ENCODE data around the gene KRT7. TPM values are rescaled to one million over a fixed set of nuclear protein-coding genes. Genes with fewer than 3 reads are reported as not detected.

Gene KRT7
- polyA plus RNA-seq, 1 of the 3 experiments (the other 2 are of a cell fraction), result 5.4 TPM

GRCh38 chr12:52296572-52297215, 63.7 kb downstream of the KRT7 start:
- Histone ChIP-seq H3F3A (replicated peaks; ENCODE audit: insufficient read depth) (peaks cover 6% of the 10 kb centered on the region), H3K9me2 (no peaks in the 10 kb centered on the region), H3K27ac (ENCODE audit: low read depth in 2 of 2, low read length in 1 of 2) (no peak overlapping the region), H3K4me2 (no peak overlapping the region), H3K9ac (no peak overlapping the region), H3K4me3 (ENCODE audit: low read depth in 2 of 2, low read length in 1 of 2) (no peak overlapping the region), H3K9me3 (no peaks in the 10 kb centered on the region), H3K36me3 (replicated peaks in 1 of 2; ENCODE audit: control insufficient read depth in 1 of 2, insufficient read depth in 2 of 2, low read length in 1 of 2) (no peaks in the 10 kb centered on the region), H4K20me1 (ENCODE audit: insufficient read depth) (no peaks in the 10 kb centered on the region), H3K4me1 (ENCODE audit: control insufficient read depth in 1 of 2, insufficient read depth in 2 of 2, low read depth in 1 of 2, low read length in 1 of 2) (peaks cover 0 to 2% of the 10 kb centered on the region in 2 experiments; a peak in 1 of 4 replicates), H3K27me3 (ENCODE audit: insufficient read depth) (no peaks in the 10 kb centered on the region), H2AFZ (ENCODE audit: low read depth) (no peak overlapping the region), H3K79me2 (ENCODE audit: insufficient read depth) (no peaks in the 10 kb centered on the region)
- WGBS (ENCODE audit: low lambda C conversion rate), result 75% methylated on average over 5 of the region's 5 CpGs
- TF ChIP-seq RCOR1 (IDR thresholded peaks at IDR 0.05; ENCODE audit: low read length), result no peak
- no peak for TF ChIP-seq FOXJ3 (CRISPR knock-in tag; IDR thresholded peaks at IDR 0.05)
- no peak for TF ChIP-seq YY1 (IDR thresholded peaks at IDR 0.05; ENCODE audit: low read depth)
- TF ChIP-seq SMC3 (IDR thresholded peaks at IDR 0.05; ENCODE audit: low read depth, low read length), result no peak
- no peak for TF ChIP-seq USF1 (IDR thresholded peaks at IDR 0.05; ENCODE audit: borderline replicate concordance, low read depth)
- TF ChIP-seq SIN3A (IDR thresholded peaks at IDR 0.05; ENCODE audit: borderline replicate concordance, low read depth, low read length), result no peak
- TF ChIP-seq TEAD4 (IDR thresholded peaks at IDR 0.05; ENCODE audit: borderline replicate concordance, insufficient read depth), result no peak
- no peak for TF ChIP-seq EP300 (IDR thresholded peaks at IDR 0.05; ENCODE audit: borderline replicate concordance in 1 of 2, low read depth in 1 of 2, low read length in 1 of 2)
- TF ChIP-seq ZBTB33 (IDR thresholded peaks at IDR 0.05; ENCODE audit: borderline replicate concordance, low read depth), result no peak
- TF ChIP-seq RAD21 (IDR thresholded peaks at IDR 0.05; ENCODE audit: low read length), result no peak
- TF ChIP-seq MEF2A (IDR thresholded peaks at IDR 0.05; ENCODE audit: borderline replicate concordance, low read depth), result no peak
- TF ChIP-seq EZH2phosphoT487 (IDR thresholded peaks at IDR 0.05; ENCODE audit: borderline replicate concordance, low read depth), result no peak
- TF ChIP-seq RFX5 (IDR thresholded peaks at IDR 0.05; ENCODE audit: low read length), result no peak
- TF ChIP-seq JUND (IDR thresholded peaks at IDR 0.05), result no peak
- TF ChIP-seq USF2 (IDR thresholded peaks at IDR 0.05; ENCODE audit: borderline replicate concordance, low read depth, low read length), result no peak
- TF ChIP-seq PBX3 (IDR thresholded peaks at IDR 0.05), result no peak
- DNase-seq, result no peak
- POLR2A ChIA-PET, result no interaction called here
- CTCF ChIA-PET, result interaction anchor here (0.8 to 3.3 kb wide), 9 partner anchors 9 to 139 kb away, joined by 3 to 25 read pairs (median 3); no protein-coding TSS in a partner anchor

Other genes with a start within 250 kb of the KRT7 start
- 1.7 and 2.4 TPM in 2 replicates for gene TAMALIN, start 226.3 kb upstream of the KRT7 start, polyA plus RNA-seq (2012; rRNA removed)
- gene NR4A1, start 181.8 kb upstream of the KRT7 start, polyA plus RNA-seq (2012; rRNA removed), result 75.2 and 120 TPM in 2 replicates
- 160 and 170 TPM in 2 replicates for gene ATG101, start 163.3 kb upstream of the KRT7 start, polyA plus RNA-seq (2012; rRNA removed)
- gene SMIM41, start 153.5 kb upstream of the KRT7 start, polyA plus RNA-seq (2012; rRNA removed), result not detected in 2 replicates
- gene KRT80, start 41.2 kb upstream of the KRT7 start, polyA plus RNA-seq (2012; rRNA removed), result 14.9 and 17.4 TPM in 2 replicates
- 0.34 and 0.56 TPM in 2 replicates for gene KRT86, start 41.4 kb downstream of the KRT7 start, polyA plus RNA-seq (2012; rRNA removed)
- gene KRT81, start 58.3 kb downstream of the KRT7 start, polyA plus RNA-seq (2012; rRNA removed), result 0.80 and 1.9 TPM in 2 replicates
- 0.03 TPM in 1 of 2 replicates, not detected in the other for gene KRT83, start 88.2 kb downstream of the KRT7 start, polyA plus RNA-seq (2012; rRNA removed)
- not detected in 2 replicates for gene KRT85, start 134.2 kb downstream of the KRT7 start, polyA plus RNA-seq (2012; rRNA removed)
- gene KRT84, start 152.4 kb downstream of the KRT7 start, polyA plus RNA-seq (2012; rRNA removed), result not detected in 2 replicates
- gene KRT82, start 173.1 kb downstream of the KRT7 start, polyA plus RNA-seq (2012; rRNA removed), result not detected in 2 replicates
- gene KRT75, start 201.1 kb downstream of the KRT7 start, polyA plus RNA-seq (2012; rRNA removed), result not detected in 2 replicates
- gene KRT6B, start 218.9 kb downstream of the KRT7 start, polyA plus RNA-seq (2012; rRNA removed), result not detected in 2 replicates
- gene KRT6C, start 240.6 kb downstream of the KRT7 start, polyA plus RNA-seq (2012; rRNA removed), result not detected in 2 replicates

Data from SK-N-SH (cell line).